ENCODE measurements around the gene MTMR4. TPM values are rescaled to one million over a fixed set of nuclear protein-coding genes. Genes with fewer than 3 reads are reported as not detected.
A peak's percentile ranks its signal among the peaks of the same experiment; 100 is the strongest.

MTMR4 gene
- total and polyA plus RNA-seq, 3 donors from 2014 or later = 59.3 to 183 (median 146) TPM

- intact Hi-C loops (cut with DNase I; ENCODE audit: low total_unique reads) = no loop called here
- H3K27me3 ChIP-seq = no peaks in the 10 kb centered on the region
- H3K9me3 ChIP-seq = no peaks in the 10 kb centered on the region
- no peaks in the 10 kb centered on the region for H3K36me3 ChIP-seq (ENCODE audit: low read depth, missing control alignments)
- no peak for DNase-seq
- H3K4me3 ChIP-seq = no peak overlapping the region
- no peak overlapping the region for H3K27ac ChIP-seq
- 90 to 91% methylated on average over 2 of the region's 2 CpGs for WGBS, 2 donors
- H3K4me1 ChIP-seq = no peaks in the 10 kb centered on the region
- peak in 2 of 3 experiments; percentile 4 to 18 for TF ChIP-seq CTCF (IDR thresholded peaks at IDR 0.05)
- no peak for TF ChIP-seq POLR2A (IDR thresholded peaks at IDR 0.05)
Measured at GRCh38 chr17:58541249-58541648, 26.8 kb upstream of the MTMR4 start.

DNA sequence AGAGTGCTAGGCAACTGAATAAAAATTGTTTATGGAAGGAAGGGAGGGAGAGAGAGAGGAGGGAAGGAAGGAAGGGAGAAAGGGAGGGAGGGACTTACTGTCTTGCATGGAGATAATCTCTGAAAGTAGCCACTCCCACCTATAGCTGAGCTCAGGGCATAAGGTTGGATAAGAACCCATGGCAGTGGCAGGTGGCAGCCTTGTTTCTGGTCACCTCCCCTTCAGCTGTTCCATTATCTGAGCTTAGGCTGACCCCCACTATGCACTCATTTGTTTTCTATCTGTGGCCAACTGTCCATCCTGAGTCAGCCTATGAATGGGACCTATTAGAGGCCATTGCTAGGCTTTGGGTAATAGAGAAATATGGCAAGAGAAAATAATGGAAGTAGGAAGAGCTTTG, 25.3 kb upstream of the MTMR4 start:
- Histone ChIP-seq H3K4me1 (no peaks in the 10 kb centered on the region), H3K4me3 (no peak overlapping the region), H3K27me3 (no peaks in the 10 kb centered on the region), H3K9me3 (no peaks in the 10 kb centered on the region), H3K36me3 (ENCODE audit: low read depth, missing control alignments) (no peaks in the 10 kb centered on the region), H3K27ac (no peak overlapping the region)
- no peak for DNase-seq
- intact Hi-C loops (cut with DNase I; ENCODE audit: low total_unique reads) = no loop called here
- no peak for TF ChIP-seq POLR2A (IDR thresholded peaks at IDR 0.05)
- TF ChIP-seq CTCF (IDR thresholded peaks at IDR 0.05) = no peak

- Histone ChIP-seq H3K4me1 (no peaks in the 10 kb centered on the region), H3K27ac (no peak overlapping the region), H3K36me3 (ENCODE audit: low read depth, missing control alignments) (no peaks in the 10 kb centered on the region), H3K27me3 (no peaks in the 10 kb centered on the region), H3K9me3 (no peaks in the 10 kb centered on the region), H3K4me3 (no peak overlapping the region)
- DNase-seq = no peak
- intact Hi-C loops (cut with DNase I; ENCODE audit: low total_unique reads) = no loop called here
- TF ChIP-seq POLR2A (IDR thresholded peaks at IDR 0.05) (no peak), CTCF (IDR thresholded peaks at IDR 0.05) (no peak)
- WGBS, 2 donors = 53 to 58% methylated on average over 3 to 6 of the region's 6 CpGs
Measured at GRCh38 chr17:58538811-58539409, 24.5 kb upstream of the MTMR4 start.

DNA sequence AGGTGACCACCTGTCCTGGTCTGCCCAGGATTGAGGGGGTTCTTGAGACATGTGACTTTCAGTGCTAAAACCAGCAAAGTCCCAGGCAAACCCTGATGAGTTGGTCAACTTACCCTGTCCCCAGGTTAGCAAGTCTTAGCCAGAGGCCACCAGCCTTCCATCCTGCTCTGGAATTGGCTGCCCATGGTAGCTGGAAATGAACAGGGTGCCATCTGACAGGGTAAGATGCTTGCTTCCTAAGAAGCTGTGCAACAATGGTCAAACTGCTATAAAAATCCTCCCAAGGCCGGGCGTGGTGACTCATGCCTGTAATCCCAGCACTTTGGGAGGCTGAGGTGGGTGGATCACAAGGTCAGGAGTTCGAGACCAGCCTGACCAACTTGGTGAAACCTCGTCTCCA, 22.8 kb upstream of the MTMR4 start:
- no peak for DNase-seq
- H3K27ac ChIP-seq = no peak overlapping the region
- H3K27me3 ChIP-seq = no peaks in the 10 kb centered on the region
- no peaks in the 10 kb centered on the region for H3K9me3 ChIP-seq
- no peaks in the 10 kb centered on the region for H3K4me1 ChIP-seq
- intact Hi-C loops (cut with DNase I; ENCODE audit: low total_unique reads) = no loop called here
- 93 to 94% methylated on average over 3 to 4 of the region's 4 CpGs for WGBS, 2 donors
- no peak overlapping the region for H3K4me3 ChIP-seq
- no peak for TF ChIP-seq CTCF (IDR thresholded peaks at IDR 0.05)
- TF ChIP-seq POLR2A (IDR thresholded peaks at IDR 0.05) = no peak
- H3K36me3 ChIP-seq (ENCODE audit: low read depth, missing control alignments) = no peaks in the 10 kb centered on the region

DNA sequence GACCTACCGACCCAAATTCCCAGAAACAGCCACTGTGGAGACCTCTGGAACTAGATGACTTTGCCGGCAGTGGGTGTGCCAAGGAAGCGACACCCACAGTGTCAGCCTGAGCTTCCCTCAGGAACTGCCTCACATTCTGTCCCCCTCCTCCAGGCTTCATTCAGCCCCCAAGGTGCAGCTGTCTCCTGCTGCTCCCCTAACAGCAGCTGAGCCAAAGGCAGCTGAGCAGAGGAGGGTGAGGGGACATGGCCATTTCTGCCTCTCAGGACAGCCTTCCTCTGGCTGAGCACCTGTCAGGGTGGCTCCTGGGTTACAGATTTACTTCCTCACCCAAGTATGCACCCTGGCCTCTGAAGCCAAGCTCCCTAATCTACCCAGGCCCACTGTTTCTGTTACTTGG, 22.1 kb upstream of the MTMR4 start:
- Histone ChIP-seq H3K27ac (no peak overlapping the region), H3K4me3 (no peak overlapping the region), H3K9me3 (no peaks in the 10 kb centered on the region), H3K36me3 (ENCODE audit: low read depth, missing control alignments) (no peaks in the 10 kb centered on the region), H3K4me1 (no peaks in the 10 kb centered on the region), H3K27me3 (no peaks in the 10 kb centered on the region)
- DNase-seq = no peak
- 90% methylated on average over 3 of the region's 3 CpGs; no CpG with 5 or more reads in 1 of the 2 donors for WGBS, 2 donors
- no peak for TF ChIP-seq POLR2A (IDR thresholded peaks at IDR 0.05)
- TF ChIP-seq CTCF (IDR thresholded peaks at IDR 0.05) = no peak
- intact Hi-C loops (cut with DNase I; ENCODE audit: low total_unique reads) = no loop called here

All from testis (tissue), 3 donors.